Transverse colon (tissue), 4 donors: Measurements from ENCODE around the gene NCF1. TPM values are rescaled to one million over a fixed set of nuclear protein-coding genes. Genes with fewer than 3 reads are reported as not detected.
"Not testable (repeated sequence)": the region's sequence is repeated elsewhere in the genome, so short reads cannot be mapped to it uniquely, and the experiment has no call there.

Experiments
- DNase-seq: peaks from one replicate; pipeline ENCODE4 v3.0.0-alpha.2; 2019
- H3K27ac ChIP-seq, 4 donors: fragments of 200-600 bp; sonication (generic); 2 replicates each; pipeline ENCODE4 v1.5.1; 2016 to 2018; ENCODE audit warnings: inconsistent platforms in 4 of 4
- H3K27me3 ChIP-seq: fragments of 200-600 bp; sonication (generic); 2 replicates; pipeline ENCODE4 v1.5.1; 2017; ENCODE audit warnings: inconsistent platforms
- H3K36me3 ChIP-seq, 4 donors: fragments of 200-600 bp; sonication (generic); 2 replicates each; pipeline ENCODE4 v1.5.1; 2017 to 2019; ENCODE audit warnings: inconsistent platforms in 4 of 4
- H3K4me1 ChIP-seq, 4 donors: fragments of 200-600 bp; sonication (generic); 2 replicates each; pipeline ENCODE4 v1.5.1; 2017 to 2020; ENCODE audit warnings: inconsistent platforms in 4 of 4
- H3K4me3 ChIP-seq, 4 donors: fragments of 200-600 bp; sonication (generic); 1 replicate in 1 of 4; 2 replicates in 3 of 4; pipeline versions ENCODE4 v1.5.1 to v1.6.1; 2017 to 2019; ENCODE audit warnings: inconsistent platforms in 4 of 4
- H3K9me3 ChIP-seq, 2 donors: fragments of 200-600 bp; sonication (generic); 2 replicates each; pipeline ENCODE4 v1.5.1; 2017 to 2019; ENCODE audit warnings: inconsistent platforms in 2 of 2
- EP300 ChIP-seq: sonication (generic); formaldehyde crosslinking; IDR thresholded peaks from one replicate; pipeline ENCODE4 v1.6.1; 2017; ENCODE audit warnings: antibody characterized with exemption, low read depth
- POLR2A ChIP-seq: fragments of 450-650 bp; IDR thresholded peaks from one replicate; pipeline ENCODE4 v1.6.1; 2016; ENCODE audit warnings: antibody characterized with exemption, mild to moderate bottlenecking, moderate library complexity
- POLR2AphosphoS5 ChIP-seq, 3 donors: sonication (generic); formaldehyde crosslinking; IDR thresholded peaks; one replicate each; pipeline ENCODE4 v1.6.1; 2016; ENCODE audit warnings: antibody characterized with exemption in 3 of 3
- WGBS, 2 donors: methylation state at CpG; one replicate each; pipeline ENCODE4 v1.1.5; 2018; ENCODE audit warnings: low coverage in 1 of 2; 5-methylcytosine and 5-hydroxymethylcytosine counted together
- in situ Hi-C, 4 donors: fragments of 200-750 bp; cut with MboI; loops; one replicate each; pipeline versions ENCODE4 v1.15.0 to v1.15.1; 2017; ENCODE audit warnings: low sequenced_read_pairs in 3 of 4, low pct_ligation_motif_present in 1 of 4, low pct_unique_long_range_greater_than_20kb in 1 of 4
- intact Hi-C: fragments of 100-400 bp; cut with DNase I; formaldehyde crosslinking; loops from one replicate; pipeline ENCODE4 v1.15.1; 2023; ENCODE audit warnings: low total_unique reads
- total RNA-seq, 4 donors: library from RNA; depleted of rRNA; stranded (reverse); fragments of >200 nt; gene quantifications; one replicate each; pipeline ENCODE4 v1.1.0, GENCODE V29; 2016
- TF ChIP-seq, protein P1 (sequence below), 5 experiments: fragments of 200-600 bp in 3 of 5; fragments of 450-650 bp in 2 of 5; sonication (generic) in 3 of 5; IDR thresholded peaks; 1 replicate in 2 of 5; 2 replicates in 3 of 5; pipeline ENCODE4 v1.5.1; 2016 to 2017; ENCODE audit warnings: antibody characterized with exemption in 5 of 5, inconsistent platforms in 3 of 5, mild to moderate bottlenecking in 2 of 5, moderate library complexity in 1 of 5

Gene NCF1
- 1 to 10 TPM in 3 of 4 donors, not detected in 1; 5.2 to 8.1 (median 6.6) TPM for total RNA-seq

DNA sequence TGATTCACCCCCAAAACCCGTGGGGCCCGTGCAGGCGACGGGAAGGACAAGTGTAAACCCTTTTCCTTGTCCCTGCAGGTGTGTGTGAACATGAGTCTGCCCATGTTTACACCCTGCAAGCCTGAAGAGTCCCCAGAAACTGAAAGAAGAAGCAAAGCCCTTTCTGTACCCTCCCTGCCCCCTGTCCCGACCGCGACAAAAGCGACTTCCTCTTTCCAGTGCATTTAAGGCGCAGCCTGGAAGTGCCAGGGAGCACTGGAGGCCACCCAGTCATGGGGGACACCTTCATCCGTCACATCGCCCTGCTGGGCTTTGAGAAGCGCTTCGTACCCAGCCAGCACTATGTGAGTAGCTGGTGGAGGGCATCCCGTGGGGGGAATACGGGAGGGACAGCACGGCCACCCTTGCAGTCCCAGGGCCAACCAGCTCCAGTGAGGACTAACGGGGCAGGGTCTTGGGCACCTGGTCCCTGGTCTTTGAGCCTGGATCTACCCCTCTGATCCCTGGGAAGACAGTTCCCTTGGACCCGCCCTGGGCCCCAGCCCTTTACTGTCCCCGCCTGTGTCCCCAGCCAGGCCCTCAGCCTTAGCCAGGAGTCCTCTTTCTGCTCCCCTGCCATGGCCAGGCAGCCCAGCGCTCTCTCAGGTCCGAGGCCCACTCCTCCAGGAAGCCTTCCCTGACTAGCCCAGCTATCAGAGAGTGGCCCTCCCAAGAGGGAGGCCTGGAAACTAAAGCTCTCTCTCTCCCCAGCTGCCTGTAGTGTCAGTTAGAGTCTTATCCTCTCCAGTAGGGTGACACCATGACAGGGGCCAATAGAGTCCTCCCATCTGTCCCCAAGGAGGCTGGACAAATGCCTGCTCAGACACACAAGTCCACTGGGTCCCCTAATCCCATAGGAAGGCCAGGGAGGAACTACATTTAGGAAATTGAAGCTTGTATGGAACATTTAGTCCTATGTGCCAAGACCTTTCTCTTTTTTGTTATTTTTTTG is at the start of gene NCF1:
TSS of gene NCF1 (plus strand) at position 252 of the 991 bp plus-strand sequence. CDS start at position 273, 21 bp downstream.
- H3K9me3 ChIP-seq, DNase-seq, H3K4me1 ChIP-seq, in situ Hi-C loops, intact Hi-C loops, H3K36me3 ChIP-seq, H3K27ac ChIP-seq, H3K27me3 ChIP-seq, H3K4me3 ChIP-seq: not testable (repeated sequence)
- WGBS, 2 donors, result no CpG with 5 or more reads among the region's 21 CpGs

DNA sequence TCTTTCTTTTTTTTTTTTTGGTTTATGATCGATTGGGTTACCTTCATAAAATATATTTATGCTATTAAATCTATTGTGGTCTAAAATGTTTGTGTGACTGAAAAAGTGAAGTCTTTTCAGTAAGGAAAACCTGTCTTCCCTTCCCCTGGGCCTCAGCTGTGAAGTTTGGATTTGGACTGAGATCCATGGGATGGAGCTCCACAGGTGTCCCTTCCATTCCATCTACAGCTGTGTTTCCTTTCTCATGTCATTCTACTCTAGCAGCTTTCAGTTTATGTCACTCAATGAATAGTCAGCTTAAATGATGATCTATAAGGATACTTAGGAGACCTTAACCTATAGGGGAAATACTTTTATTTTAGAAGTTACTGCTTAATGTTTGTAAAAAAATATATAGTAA is 48.0 kb upstream of the NCF1 start:
- H3K27me3 ChIP-seq, result no peaks in the 10 kb centered on the region

DNA sequence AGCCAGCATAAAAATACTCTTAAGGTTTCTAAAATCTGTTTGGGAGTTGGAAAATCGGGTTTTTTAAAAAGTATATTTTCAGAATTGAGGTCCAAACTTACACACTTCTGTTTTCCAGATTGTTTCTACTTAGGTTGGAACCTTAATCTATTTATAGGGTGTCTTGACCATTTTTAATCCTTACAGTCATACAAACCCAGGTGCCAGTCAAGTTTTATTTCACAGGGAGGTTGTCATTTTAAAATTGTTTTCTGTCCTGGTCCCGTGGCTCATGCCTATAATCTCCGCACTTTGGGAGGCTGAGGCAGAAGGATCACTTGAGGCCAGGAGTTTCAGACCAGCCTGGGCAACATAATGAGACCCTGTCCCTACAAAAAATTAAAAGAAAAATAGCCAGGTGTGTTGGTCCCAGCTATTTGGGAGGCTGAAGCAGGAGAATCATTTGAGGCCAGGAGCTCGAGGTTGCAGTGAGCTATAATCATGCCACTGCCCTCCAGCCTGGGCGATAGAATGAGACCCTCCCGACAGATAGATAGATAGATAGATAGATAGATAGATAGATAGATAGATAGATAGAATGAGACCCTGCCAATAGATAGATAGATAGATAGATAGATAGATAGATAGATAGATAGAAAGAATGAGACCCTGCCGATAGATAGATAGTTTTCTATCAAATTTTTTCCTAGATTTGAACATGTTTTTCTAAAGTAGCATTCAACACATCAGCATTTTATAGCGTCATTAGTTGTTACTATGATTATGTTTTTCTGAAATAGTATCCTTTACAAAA is 47.3 kb upstream of the NCF1 start:
- no peaks in the 10 kb centered on the region for H3K9me3 ChIP-seq
- no peak overlapping the region for H3K27ac ChIP-seq
- 91 to 94% methylated on average over 8 of the region's 8 CpGs for WGBS, 2 donors
- intact Hi-C loops (no loop called here), in situ Hi-C loops (no loop called here)
- H3K4me3 ChIP-seq, result no peak overlapping the region
- no peak for DNase-seq
- H3K36me3 ChIP-seq, result peaks cover 0 to 11% (median 0%) of the 10 kb centered on the region in 4 donors
- H3K4me1 ChIP-seq, result no peaks in the 10 kb centered on the region
- TF ChIP-seq POLR2A (no peak), EP300 (no peak), POLR2AphosphoS5 (IDR thresholded peaks at IDR 0.05) (no peak)
- TF ChIP-seq, protein P1, sequence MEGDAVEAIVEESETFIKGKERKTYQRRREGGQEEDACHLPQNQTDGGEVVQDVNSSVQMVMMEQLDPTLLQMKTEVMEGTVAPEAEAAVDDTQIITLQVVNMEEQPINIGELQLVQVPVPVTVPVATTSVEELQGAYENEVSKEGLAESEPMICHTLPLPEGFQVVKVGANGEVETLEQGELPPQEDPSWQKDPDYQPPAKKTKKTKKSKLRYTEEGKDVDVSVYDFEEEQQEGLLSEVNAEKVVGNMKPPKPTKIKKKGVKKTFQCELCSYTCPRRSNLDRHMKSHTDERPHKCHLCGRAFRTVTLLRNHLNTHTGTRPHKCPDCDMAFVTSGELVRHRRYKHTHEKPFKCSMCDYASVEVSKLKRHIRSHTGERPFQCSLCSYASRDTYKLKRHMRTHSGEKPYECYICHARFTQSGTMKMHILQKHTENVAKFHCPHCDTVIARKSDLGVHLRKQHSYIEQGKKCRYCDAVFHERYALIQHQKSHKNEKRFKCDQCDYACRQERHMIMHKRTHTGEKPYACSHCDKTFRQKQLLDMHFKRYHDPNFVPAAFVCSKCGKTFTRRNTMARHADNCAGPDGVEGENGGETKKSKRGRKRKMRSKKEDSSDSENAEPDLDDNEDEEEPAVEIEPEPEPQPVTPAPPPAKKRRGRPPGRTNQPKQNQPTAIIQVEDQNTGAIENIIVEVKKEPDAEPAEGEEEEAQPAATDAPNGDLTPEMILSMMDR (IDR thresholded peaks at IDR 0.05), result no peak
- no peaks in the 10 kb centered on the region for H3K27me3 ChIP-seq

More for the DNA sequence above, 48.0 kb upstream of the NCF1 start:
- in situ Hi-C loops, result no loop called here
- H3K36me3 ChIP-seq, result peaks cover 0 to 18% (median 0%) of the 10 kb centered on the region in 4 donors
- WGBS, 2 donors, result 63 to 88% methylated on average over 1 of the region's 1 CpG
- H3K9me3 ChIP-seq, result no peaks in the 10 kb centered on the region
- H3K4me1 ChIP-seq, result no peaks in the 10 kb centered on the region
- DNase-seq, result no peak
- intact Hi-C loops, result no loop called here
- no peak overlapping the region for H3K27ac ChIP-seq
- H3K4me3 ChIP-seq, result no peak overlapping the region
- TF ChIP-seq POLR2A, result no peak
- TF ChIP-seq, protein P1 (IDR thresholded peaks at IDR 0.05), result no peak
- TF ChIP-seq POLR2AphosphoS5 (IDR thresholded peaks at IDR 0.05), result no peak
- TF ChIP-seq EP300, result no peak

DNA sequence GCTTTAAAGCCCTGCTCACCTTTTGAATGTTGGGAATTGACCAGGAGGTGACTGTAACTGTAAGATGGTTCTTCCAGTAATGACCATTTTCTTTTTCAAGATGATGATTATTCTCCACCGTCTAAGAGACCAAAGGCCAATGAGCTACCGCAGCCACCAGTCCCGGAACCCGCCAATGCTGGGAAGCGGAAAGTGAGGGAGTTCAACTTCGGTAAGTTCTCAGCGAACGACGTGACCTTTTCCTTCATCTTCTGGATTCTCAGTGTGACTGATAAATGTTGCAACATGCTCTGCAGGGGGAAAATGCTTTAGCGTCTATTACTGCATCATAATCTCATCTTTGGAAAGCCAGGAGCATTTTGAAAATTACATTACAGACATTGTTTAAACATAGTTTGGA is 45.1 kb upstream of the NCF1 start:
- in situ Hi-C loops, H3K27me3 ChIP-seq, H3K36me3 ChIP-seq, H3K4me1 ChIP-seq, H3K9me3 ChIP-seq, H3K27ac ChIP-seq, H3K4me3 ChIP-seq, intact Hi-C loops, DNase-seq: not testable (repeated sequence)
- no CpG with 5 or more reads among the region's 10 CpGs for WGBS, 2 donors

DNA sequence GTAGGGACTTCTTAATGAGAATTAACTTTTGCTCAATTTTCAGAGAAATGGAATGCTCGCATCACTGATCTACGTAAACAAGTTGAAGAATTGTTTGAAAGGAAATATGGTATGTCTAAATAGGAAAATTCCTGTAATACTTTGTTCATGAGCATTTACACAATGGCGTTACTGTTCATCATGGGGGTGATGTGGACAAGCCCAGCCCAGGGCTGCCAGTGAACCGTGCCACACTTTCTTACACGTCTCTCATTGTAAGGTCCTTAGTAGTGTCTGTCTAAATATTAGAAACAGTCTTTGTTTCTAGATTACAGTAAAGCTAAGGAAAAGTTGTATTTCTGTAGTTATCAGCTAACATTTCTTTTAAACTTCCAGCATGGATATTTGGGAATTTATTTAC is 43.6 kb upstream of the NCF1 start:
- H3K27ac ChIP-seq, H3K4me3 ChIP-seq, H3K27me3 ChIP-seq, intact Hi-C loops, H3K4me1 ChIP-seq, H3K9me3 ChIP-seq, in situ Hi-C loops, H3K36me3 ChIP-seq, DNase-seq: not testable (repeated sequence)
- WGBS, 2 donors, result no CpG with 5 or more reads among the region's 5 CpGs

DNA sequence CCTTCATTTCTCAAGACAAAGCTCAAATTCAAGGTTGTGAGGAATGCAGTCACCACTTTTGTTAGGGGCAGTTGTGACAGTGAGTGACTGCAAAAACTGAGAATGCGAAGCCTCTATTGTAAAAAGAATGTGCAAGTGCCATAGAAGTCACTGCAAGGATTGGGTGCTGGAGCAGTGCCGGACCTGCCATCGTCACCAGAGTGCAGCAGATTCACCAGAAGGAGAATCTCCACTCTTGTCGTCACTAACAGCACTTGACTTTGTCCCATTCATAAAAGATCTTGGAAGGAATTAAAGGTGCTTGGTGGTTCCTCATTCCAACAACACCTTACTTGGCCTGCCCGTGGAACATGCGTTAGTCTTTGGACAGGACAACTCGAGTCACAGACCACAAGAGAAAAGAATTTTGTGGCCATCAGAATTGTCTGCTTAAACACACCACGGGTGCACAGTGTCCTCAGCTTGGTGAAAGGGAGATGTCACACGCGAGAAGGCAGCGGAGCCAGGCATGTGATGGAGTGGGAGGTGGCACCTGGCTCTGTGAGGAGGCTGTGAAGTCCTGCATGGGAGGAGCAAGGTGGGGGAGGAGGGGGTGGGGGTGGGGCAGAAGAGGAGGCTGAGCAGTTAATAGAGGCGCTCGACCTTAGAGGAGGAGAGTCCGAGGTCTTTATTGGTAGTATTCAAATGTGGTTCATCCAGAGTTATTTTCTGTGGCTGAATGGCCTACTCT is 33.7 kb upstream of the NCF1 start:
- H3K4me3 ChIP-seq, H3K27me3 ChIP-seq, H3K27ac ChIP-seq, in situ Hi-C loops, DNase-seq, H3K9me3 ChIP-seq, H3K4me1 ChIP-seq, H3K36me3 ChIP-seq, intact Hi-C loops: not testable (repeated sequence)
- no CpG with 5 or more reads among the region's 14 CpGs for WGBS, 2 donors

DNA sequence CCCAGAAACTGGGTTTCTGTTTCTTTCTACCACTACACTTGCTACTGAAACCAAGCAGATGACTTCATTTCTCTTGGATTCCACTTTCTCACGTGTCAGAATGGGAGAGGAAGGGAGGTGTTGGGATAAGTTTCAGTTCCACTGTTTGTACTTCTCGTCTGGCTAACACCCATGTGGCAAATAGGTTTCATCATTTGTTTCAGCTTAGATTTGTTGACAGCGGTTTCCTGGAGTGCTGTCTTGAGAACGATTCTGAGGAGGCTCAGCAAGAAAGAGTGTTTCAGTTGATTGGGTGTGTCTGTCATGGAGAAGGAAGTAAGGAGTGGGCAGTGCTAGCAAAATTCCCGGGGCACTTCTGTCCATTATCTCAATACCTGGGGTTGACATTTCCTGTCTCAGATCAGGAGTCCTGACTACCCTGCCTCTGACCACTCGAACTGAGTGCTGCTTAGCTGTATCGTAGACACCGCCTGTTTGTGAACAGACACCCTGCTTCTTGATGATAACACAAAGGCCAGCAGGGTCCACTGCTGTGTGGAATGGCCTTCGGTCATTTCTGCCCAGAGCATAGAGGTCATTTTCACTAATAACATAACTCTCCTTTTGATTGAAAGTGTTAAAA is 29.8 kb upstream of the NCF1 start:
- H3K36me3 ChIP-seq, H3K27me3 ChIP-seq, in situ Hi-C loops, H3K4me3 ChIP-seq, intact Hi-C loops, H3K4me1 ChIP-seq, H3K27ac ChIP-seq, DNase-seq, H3K9me3 ChIP-seq: not testable (repeated sequence)
- no CpG with 5 or more reads among the region's 9 CpGs for WGBS, 2 donors
